ENCODE results near the gene QTRT2.

QTRT2 gene

DNA sequence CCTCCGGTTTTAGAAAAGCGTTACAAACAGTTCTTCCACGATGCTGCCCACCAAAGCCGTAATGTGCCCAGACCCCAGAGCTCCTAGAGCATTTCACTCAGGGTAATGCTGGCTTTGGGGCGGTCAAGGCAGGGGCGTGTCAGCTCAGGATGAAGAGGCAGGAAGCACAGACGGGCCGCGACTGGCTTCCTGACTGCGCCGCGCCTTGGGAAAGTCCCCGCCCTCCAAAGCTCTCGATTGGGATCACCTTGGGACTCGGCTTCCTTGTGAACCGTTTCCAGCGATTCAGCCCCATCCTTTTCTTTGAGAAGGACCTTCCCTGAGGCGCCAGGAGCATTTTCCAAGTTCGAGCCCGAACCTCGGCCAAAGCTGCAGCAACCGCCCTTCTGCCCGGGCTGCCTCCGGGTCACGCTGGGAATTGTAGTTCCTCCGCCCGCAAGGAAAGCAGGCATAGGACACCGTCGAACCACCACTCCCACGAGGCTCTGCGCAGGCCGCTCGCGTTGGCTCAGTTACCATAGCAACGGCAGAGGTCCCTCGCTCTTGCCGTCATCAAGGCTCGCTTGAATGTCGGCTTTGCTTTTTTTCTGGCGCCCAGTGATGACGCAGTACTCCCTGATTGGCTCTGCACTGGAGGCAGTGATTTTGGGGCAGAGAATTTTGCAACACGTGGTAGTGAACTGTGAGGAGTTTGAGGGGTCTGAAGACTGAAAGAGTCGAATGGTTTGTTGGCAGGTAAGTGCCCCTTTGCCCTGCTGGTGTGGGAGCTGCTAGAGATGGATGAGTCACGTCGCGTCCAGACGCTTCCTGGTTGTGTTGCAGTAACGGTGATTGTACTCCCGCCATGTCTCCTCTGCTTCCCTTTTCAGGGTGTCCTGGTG lies at the start of gene QTRT2, which contains the start of gene CCDC191:
TSS of gene QTRT2 (plus strand) at position 608 of the 881 bp plus-strand sequence. CDS start 8,521 bp downstream, outside the sequence.
TSS of gene CCDC191 (minus strand) at position 397 of the 881 bp plus-strand sequence. CDS start at position 337, 60 bp downstream.
- DNase-seq: peak; percentile 98 to 100 (median 100)
- intact Hi-C loops (cut with DNase I): loop anchor here (5.0 to 10.0 kb wide), 2 partner anchors 112 to 319 kb away; partner anchors contain the start of gene ZDHHC23

DNA sequence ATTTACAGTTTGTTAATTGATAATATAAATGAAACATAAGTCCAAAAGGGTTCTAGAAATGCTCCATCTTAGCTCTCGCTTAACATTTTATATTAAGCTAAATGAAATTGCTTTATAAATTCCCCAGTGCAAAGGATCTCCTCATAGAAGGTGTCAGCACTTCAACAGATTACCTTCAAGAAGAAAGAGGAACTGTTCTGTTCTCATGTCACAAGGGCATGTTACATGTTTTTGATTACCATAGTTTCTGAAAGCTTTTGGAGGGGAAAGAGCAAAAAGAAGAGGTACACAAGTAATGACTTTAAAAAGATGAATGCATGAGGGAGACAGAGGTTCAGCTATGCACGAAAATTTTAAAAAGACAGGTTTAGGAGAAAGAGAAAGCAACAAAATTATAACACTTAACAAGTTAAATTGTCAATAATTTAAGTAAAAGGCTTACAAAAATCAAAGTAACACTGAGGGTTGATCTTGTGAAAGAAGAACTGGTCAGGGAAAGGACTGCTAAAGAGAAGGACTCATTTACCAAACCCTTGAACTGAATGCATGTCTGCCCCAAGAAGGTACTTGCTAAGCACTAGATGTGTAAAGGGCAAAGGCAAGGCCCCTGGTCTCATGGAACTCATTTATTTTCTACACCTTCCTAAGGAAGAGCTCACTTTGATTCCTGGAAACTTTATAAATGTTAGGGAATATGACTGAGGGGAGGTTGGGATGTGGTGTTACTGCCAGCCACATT lies 45.3 kb upstream of the QTRT2 start:
- no peak for DNase-seq
- intact Hi-C loops (cut with DNase I): no loop called here

DNA sequence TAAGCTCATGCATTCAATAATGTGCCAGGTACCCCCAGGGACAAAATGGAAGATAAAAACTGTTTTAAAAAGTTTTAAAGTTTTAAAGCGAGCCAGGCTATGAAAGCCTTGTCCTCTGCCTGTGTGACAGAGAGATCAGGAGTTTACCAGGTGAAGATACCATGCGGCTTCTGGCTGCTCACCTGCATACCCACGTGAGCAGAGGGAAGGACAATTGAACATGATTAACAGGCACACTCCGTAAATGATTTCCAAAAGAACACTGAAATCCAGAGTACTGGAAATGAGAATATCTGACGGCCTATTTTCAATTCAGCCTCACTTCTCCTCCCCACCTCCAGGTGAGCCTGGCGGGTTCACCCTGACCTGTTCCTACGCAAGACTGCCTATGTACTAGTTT lies 42.3 kb upstream of the QTRT2 start:
- no peak for DNase-seq
- intact Hi-C loops (cut with DNase I): no loop called here

DNA sequence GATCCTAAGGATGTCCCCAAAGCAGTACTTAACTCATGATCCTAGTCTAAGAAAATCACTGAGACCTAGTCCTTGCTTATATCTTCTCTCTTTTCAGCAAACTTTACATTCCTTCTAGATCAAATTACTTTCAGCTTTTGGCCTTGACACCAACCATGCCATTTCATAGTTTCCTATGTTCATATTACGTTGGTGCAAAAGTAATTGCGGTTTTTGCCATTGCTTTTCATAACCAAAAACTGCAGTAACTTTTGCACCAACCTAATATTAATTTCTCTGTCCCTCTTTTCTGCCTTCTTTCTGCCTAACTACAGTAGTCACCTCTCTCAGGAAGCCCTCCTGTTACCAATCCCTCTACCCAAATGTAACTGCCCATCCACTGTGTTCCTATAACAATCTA lies 37.1 kb upstream of the QTRT2 start:
- intact Hi-C loops (cut with DNase I): no loop called here
- no peak for DNase-seq

GRCh38 chr3:114020907-114021306 lies 35.6 kb upstream of the QTRT2 start:
- intact Hi-C loops (cut with DNase I): no loop called here
- DNase-seq: no peak

- intact Hi-C loops (cut with DNase I): no loop called here
- no peak for DNase-seq
Measured at GRCh38 chr3:114022145-114022802, 34.3 kb upstream of the QTRT2 start.

GRCh38 chr3:114025451-114025850 lies 31.1 kb upstream of the QTRT2 start:
- DNase-seq: no peak
- intact Hi-C loops (cut with DNase I): no loop called here

DNA sequence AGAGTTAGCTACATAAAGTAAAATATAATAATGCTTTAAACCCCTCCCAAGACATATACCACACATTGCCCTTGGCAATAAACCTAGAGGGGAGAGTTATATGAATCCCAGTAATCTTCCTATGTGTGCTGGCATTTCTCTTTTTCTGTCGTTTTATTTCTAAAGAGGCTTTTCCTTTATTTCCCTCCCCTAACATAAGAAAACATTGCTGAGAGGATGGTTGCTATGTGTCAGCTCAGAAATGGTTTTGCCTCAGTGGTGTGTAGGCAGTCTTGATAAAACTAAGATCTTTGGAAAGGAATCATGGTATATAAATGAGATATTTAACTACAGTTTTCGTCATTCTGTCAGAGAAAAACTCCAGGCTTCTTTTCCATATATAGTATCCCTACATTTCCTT lies 30.2 kb upstream of the QTRT2 start:
- intact Hi-C loops (cut with DNase I): no loop called here
- DNase-seq: no peak

- DNase-seq: no peak
- intact Hi-C loops (cut with DNase I): no loop called here
Measured at GRCh38 chr3:114033721-114034120, 22.8 kb upstream of the QTRT2 start.

DNA sequence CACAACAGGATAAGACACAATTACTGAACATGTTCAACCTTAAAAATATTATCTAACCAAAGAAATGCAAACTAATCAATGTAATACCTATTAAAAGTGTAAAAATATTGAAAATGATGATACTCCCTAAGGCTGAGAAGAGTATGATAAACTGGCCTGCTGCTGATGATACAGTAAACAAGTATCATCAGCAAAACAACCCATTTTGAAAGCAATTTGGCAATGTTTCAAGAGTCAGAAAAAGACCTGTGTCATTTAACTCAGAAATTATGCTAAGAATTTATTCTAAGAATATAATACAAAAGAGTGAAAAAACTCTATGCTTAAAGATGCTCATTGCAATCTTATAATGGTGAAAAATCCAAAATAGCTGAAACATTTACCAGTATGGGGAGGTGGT lies 22.3 kb upstream of the QTRT2 start:
- intact Hi-C loops (cut with DNase I): no loop called here

GRCh38 chr3:114034787-114035545 lies 21.6 kb upstream of the QTRT2 start:
- intact Hi-C loops (cut with DNase I): no loop called here
- no peak for DNase-seq

More for the DNA sequence above, 22.3 kb upstream of the QTRT2 start:
- no peak for DNase-seq

DNA sequence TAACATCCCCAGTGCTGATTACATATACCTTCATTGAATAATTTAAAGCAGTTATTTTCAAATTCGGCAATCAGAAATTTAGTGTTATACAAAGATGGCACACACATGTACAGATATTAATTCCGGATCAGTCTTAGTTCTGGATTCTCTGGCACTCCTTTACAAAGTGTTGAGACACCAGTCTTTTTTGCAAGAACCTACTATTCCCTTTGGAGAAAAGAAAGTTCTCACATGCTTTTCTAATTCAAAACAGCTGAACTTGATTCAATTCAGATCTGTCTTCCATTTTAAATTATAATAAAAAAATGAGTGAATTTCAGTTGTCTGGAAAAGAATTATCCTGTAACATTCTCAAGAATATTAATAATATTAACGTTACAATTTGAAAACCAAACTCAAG lies 20.6 kb upstream of the QTRT2 start:
- DNase-seq: no peak
- intact Hi-C loops (cut with DNase I): no loop called here

DNA sequence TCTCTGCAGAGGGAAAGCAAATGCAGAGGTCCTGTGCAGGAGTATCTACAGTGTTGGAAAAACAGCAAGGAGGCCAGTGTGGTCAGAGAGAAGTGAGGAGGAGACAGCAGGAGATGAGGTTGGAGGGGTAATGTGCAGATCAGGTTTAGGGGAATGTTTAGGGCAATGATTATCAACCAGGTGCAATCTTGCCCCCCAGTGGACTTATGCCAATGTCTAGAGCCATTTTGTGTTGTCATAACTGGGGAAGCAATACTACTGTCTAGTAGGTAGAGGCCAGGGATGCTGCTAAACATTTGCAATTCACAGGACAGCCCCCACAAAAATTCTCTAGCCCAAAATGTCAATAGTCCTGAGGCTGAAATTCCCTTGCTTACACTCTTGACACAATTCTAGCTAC lies 13.3 kb upstream of the QTRT2 start:
- intact Hi-C loops (cut with DNase I): no loop called here
- no peak for DNase-seq

- intact Hi-C loops (cut with DNase I): loop anchor here (10.0 kb wide), 1 partner anchor 107 kb away; the partner anchor contains the start of gene ZDHHC23
- no peak for DNase-seq
Measured at GRCh38 chr3:114052216-114052615, 4.3 kb upstream of the QTRT2 start.

- intact Hi-C loops (cut with DNase I): loop anchor here (5.0 to 10.0 kb wide), 2 partner anchors 112 to 320 kb away; partner anchors contain the start of gene ZDHHC23
- DNase-seq: no peak
Measured at GRCh38 chr3:114057011-114057347, 442 bp downstream of the QTRT2 start.

DNA sequence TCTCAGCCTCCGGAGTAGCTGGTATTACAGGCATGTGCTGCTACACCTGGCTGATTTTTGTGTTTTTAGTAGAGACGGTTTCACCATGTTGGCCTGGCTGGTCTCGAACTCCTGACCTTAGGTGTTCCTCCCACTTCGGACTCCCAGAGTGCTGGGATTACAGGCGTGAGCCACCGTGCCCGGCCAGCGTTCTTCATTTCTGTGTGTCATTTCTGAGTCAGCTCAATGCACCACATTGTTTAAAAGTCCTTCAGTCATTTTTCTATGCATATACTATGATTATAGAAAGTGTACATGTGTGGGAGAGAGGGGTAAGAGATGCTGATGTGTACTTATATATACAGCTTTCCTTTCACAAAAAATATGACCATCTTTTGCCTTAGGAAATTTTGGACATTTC lies 2.1 kb downstream of the QTRT2 start:
- no peak for DNase-seq
- intact Hi-C loops (cut with DNase I): loop anchor here (5.0 to 10.0 kb wide), 2 partner anchors 114 to 321 kb away; partner anchors contain the start of gene ZDHHC23

GRCh38 chr3:114060906-114061655 lies 4.5 kb downstream of the QTRT2 start:
- no peak for DNase-seq
- intact Hi-C loops (cut with DNase I): no loop called here

GRCh38 chr3:114067804-114068203 lies 11.3 kb downstream of the QTRT2 start:
- intact Hi-C loops (cut with DNase I): no loop called here
- no peak for DNase-seq

GRCh38 chr3:114068336-114068735 lies 11.8 kb downstream of the QTRT2 start:
- no peak for DNase-seq
- intact Hi-C loops (cut with DNase I): no loop called here
